Left ventricle myocardium superior (tissue), 1 donor: ENCODE results near the gene KRTAP6-3. TPM values are rescaled to one million over a fixed set of nuclear protein-coding genes. Genes with fewer than 3 reads are reported as not detected.
A peak's percentile ranks its signal among the peaks of the same experiment; 100 is the strongest.

Source experiments
- ATAC-seq: fragments of 200-7000 bp; cut with Tn5 transposase; one replicate; pipeline ENCODE4 v1.9.1; 2020; ENCODE audit warnings: mild to moderate bottlenecking, moderate library complexity
- DNase-seq: peaks from one replicate; pipeline ENCODE4 v3.0.0-alpha.2; 2020
- intact Hi-C: fragments of 100-400 bp; cut with micrococcal nuclease; formaldehyde crosslinking; loops from one replicate; pipeline ENCODE4 v1.11.0; 2022
- long read RNA-seq: library from polyadenylated mRNA; unstranded; transcript quantifications from one replicate; pipeline ENCODE4 v2.0.0, GENCODE V29; 2021
- total RNA-seq: library from RNA; stranded (reverse); fragmentation: NEBNext Ultra II Directional; extraction: Animal tissue kit (Norgen Biotek cat#: 25700); gene quantifications from one replicate; pipeline ENCODE4 v1.2.1, GENCODE V29; 2021
- donor health status: DM: no; HTN: yes; CAD: no; lungs with severe emphysema.

KRTAP6-3 gene, protein sequence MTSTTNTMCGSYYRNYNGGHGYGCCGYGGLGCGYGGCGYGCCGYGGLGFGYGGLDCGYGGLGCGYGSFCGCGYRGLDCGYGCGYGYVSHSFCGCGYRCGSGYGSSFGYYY
- not detected for total RNA-seq
- long read RNA-seq, result 0 reads

DNA sequence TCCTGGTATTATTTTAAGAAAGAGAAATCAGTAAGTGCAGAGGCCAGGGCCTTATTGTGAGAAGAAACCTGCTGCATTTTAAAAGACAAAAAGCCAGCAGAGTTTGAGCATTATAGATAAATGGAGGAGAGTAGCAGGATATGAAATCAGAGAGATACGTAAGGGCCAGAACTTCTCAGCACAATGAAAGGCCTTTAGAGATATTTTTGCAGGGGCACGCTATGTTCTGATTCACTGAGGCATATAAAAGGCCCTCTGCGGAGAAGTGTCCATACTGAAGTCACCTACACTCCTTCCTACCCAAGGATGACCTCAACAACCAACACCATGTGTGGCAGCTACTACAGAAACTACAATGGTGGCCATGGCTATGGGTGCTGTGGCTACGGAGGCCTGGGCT lies at the start of gene KRTAP6-3:
KRTAP6-3 (plus strand) TSS at position 301 of the 400 bp plus-strand sequence; CDS start at position 307, 6 bp downstream.
- no peak for ATAC-seq
- DNase-seq, result no peak
- intact Hi-C loops, result no loop called here

DNA sequence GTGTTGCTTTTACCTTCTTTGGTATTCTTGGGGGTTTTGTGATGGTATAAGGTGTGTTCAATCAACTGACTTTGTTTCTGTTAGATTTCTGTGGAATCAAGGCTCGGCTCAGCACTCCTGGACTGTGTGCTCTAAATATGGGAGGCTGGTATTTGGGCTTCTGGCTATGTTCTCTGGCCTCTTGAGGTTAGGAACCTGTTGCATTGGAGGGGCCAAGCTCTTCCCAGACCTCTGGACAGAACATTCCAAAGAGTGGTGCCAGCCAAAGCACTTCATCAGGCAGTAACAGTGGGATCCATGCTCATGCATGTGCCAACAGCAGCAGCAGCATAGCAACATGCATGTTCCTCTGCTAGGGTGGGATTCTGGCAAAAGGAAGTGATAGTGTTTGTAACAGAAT lies 39.5 kb upstream of the KRTAP6-3 start:
- ATAC-seq, result peak; percentile 63

DNA sequence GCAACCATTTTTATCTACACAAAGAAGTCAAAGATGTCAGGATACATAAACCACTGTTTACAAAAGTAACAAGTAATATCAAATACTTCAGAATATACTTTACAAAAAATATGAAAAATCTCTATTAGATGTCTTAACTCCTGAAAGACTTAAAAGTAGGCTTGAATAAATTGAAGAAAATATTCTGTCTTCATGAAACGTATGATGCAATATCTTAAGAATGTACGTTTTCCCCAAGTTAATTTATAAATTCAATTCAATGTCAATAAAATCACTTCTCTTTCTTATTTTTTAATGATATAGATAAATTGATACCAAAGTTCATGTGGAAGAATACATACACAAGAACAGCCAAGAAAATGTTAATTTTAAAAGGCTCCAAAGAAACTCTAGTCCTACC lies 37.1 kb upstream of the KRTAP6-3 start:
- DNase-seq (no peak), ATAC-seq (no peak)
- intact Hi-C loops, result no loop called here

More for the DNA sequence above, 39.5 kb upstream of the KRTAP6-3 start:
- peak; percentile 25 for DNase-seq
- intact Hi-C loops, result no loop called here

DNA sequence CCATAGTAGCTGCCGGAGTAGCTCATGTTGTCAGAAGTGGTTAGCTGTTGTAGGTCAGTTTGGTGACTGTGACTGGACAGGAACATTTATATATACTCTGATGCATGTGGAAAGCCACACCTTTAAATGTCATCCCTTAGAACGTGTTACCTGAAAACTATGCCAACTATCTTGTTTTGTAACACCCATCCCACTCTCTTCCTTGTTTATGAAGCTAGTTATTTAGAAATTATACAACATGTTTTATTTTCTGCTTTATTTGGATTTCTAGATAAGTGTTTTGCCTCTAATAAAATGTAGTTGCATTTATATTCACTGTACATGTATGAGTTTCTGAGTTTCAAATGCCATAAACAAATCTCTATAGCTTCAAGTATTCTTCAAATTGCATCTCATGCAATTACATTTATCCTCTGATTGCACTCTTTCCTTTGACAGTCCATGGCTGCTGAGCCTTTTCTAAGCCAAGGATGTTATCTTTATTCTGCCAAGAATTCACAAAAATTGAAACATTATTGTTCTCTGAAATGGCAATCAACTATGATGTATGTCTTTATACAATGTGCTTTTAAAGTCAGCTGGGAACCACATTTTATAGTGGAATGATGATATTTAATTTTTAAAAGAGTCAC lies 30.9 kb upstream of the KRTAP6-3 start, which contains the start of gene KRTAP19-7:
KRTAP19-7 (minus strand) TSS at position 51 of the 632 bp plus-strand sequence; CDS start at position 26, 25 bp downstream.
- intact Hi-C loops, result no loop called here
- ATAC-seq (no peak), DNase-seq (no peak)

DNA sequence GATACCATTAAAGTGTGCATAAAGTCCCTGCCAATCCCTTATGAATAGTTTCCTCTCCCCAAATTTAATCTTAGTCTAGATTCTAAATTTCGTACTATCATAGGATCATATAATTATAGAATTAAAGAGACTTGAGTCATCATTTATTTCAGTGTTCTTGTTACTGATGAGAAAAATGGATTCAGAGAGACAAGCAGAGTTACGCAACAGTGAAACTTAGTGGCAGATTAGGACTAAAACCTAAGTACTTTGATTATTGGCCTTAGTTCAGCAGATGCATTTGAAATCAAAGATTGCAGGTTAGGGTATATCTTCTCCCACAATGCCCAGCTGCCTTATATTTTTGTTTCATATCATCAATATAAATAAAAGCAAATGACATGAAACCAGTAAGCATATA lies 30.3 kb upstream of the KRTAP6-3 start:
- no peak for DNase-seq
- ATAC-seq, result no peak
- intact Hi-C loops, result no loop called here

DNA sequence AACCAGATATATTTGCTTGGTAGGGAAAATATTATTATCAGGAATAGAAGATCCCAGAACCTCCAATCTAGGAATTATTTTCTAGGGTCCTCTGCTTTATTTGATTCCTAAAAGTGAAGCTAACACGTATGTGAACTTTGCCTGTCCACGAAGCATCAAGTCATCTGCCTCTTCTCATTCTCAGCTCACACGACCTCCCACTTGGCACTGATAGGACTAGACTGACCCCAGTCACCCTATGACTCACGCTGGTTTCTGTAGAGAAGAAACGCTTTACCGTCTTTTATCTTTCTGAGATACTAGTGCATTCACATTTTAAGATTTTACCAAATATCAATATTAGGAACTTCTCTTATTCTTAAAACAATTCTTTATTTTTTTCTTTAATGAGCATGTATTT lies 29.2 kb upstream of the KRTAP6-3 start:
- intact Hi-C loops, result no loop called here
- no peak for ATAC-seq
- DNase-seq, result no peak

DNA sequence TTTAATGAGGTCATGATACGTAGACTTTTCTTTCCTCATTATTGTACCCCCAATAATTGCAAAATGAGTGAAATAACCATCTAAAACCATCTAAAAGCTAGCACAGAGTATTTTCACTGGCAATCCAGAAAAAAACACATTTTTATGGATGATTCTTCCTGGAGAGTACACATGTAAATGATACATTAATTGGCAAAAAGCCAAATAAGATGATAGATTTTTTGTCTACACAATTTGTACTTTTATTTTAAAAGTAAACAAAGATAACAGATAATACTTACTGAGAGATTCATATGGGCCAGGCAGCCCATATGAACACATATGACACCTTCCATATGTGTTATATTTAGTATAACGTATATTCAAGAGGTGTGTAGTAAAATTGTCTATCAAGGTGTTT lies 28.6 kb upstream of the KRTAP6-3 start:
- ATAC-seq (no peak), DNase-seq (no peak)
- intact Hi-C loops, result no loop called here

DNA sequence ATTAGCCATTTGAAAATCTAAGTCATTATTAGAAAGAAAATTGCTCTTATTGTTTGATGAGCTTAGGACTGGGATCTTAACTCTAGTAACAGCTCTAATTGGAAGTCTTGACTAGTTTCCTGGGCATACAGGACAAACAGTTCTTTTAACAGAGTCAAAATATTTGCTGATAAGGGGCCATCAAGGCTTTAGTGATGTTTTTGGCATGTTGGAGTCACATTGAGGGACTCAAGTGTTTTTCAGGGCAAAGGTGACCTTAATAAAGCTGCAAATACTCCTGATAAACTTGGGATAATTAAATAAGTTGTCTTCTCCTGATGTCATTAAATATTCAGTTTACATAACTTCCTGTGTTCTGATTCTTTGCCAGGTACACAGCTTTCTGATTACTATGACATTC lies 24.6 kb upstream of the KRTAP6-3 start:
- intact Hi-C loops, result no loop called here
- ATAC-seq, result peak; percentile 83
- DNase-seq, result no peak

DNA sequence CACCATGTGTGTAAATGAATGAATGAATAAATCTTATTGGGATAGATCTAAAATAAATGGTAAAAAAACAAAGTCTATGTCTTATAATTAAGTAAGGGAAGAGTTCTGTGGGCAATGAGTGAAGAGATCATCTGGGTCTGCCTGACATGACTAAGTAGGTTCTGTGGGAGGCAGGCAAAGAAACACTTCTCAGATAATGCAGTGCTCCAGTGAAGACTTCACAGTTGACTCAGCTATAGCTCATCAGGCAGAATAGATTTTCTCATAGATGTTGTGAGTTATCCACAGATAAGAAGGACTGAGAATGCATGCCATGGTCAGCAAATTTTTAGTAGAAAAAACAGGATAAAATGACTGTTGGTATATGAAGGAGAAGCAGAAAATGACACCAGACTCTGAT lies 14.5 kb upstream of the KRTAP6-3 start:
- intact Hi-C loops, result no loop called here
- DNase-seq (no peak), ATAC-seq (no peak)

DNA sequence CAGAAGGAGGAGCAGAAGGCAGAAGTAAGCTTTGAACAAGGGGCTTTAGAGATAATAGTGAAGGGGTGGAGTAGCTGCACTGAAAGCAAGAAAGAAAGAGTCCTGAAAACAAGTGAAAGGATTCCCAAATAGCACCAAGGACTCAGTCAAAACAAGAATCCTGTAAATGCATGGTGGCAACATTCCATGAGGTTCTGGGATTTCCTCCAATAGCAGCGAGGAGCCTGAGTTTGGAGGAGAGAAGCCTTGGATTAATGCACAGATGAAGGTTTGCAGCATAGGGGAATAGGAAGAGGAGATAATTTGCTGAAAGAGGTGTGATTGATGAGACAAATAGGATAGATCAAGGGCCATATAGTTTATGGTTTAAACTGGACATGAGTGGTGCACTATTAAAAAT lies 12.9 kb upstream of the KRTAP6-3 start:
- DNase-seq (no peak), ATAC-seq (no peak)
- intact Hi-C loops, result no loop called here

DNA sequence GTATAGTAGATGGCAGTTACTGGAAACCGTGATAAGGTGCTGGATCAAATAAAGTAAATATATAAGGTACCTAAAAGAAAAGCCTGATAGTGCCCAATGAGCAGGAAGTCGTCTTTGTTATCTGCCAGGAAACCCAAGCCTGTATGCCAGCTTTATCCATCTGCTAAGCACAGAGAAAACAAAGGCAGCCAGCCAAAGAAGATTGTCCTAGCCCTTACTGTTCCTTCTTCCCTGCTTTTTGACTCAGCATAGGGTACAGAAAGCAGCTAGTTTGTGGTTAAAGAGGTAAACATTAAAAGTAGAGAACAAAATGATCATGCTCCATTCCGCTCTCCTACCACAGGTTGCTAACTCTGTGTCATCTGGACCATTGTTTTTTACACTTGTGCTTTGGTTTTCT lies 12.1 kb upstream of the KRTAP6-3 start:
- DNase-seq, result no peak
- no peak for ATAC-seq
- intact Hi-C loops, result no loop called here

DNA sequence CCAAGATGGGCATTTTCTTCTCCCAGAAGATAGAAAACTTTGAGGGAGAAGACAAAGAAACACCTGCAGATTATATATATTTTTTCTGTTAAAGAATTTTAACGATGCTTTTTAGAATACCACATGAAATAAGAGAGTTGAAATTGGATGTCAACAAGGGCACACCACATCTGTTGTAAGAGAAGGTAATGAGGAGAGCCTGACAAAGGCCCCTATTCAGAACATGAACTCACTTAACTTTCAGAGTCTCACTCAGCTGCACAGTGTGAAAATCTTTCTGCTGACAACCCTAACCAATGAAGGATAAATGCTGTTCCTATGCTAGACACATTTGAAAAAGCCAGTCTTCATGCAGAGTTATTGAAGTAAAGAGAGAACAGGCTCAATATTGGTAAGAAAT lies 9.4 kb upstream of the KRTAP6-3 start:
- no peak for ATAC-seq
- DNase-seq, result no peak
- intact Hi-C loops, result no loop called here

DNA sequence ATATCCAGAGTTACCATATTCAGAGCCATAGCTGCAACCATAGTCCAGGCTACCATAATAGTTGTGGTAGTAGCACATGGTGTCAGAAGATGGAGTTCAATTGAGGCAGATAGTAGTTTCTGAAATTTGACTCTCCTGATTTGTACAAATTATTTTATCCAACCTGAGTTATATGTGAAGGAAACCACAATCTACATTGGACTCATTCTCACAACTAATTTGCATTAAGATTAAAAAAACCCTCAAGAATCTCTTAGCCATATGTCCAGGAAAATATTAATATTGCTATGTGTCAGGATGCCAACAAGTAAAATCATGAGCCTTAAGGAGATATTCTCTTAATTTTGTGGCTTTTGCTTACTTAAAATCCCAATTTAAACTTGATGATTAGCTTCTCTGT lies 1.9 kb upstream of the KRTAP6-3 start, which contains the start of gene KRTAP22-2:
KRTAP22-2 (minus strand) TSS at position 101 of the 400 bp plus-strand sequence.
- intact Hi-C loops, result no loop called here
- ATAC-seq (no peak), DNase-seq (no peak)

DNA sequence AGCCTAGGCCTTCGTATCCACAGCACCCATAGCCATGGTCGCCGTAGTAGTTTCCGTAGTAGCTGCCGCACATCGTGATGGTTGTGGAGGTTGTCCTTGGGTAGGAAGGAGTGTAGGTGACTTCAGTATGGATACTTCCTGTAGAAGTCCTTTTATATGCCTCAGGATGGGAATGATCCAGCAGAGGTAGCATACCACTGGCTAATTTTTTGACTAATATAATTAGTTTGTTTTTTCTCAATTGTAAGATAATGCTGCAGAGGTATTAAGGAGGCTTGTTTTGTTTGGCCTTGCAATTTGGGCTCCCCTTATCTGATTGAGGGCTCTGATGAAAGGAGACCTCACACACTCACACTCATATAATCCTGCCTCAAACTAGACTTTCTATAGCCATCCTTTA lies 6.6 kb downstream of the KRTAP6-3 start, which contains the start of gene KRTAP6-2:
KRTAP6-2 (minus strand) TSS at position 101 of the 400 bp plus-strand sequence; CDS start at position 73, 28 bp downstream.
- DNase-seq, result no peak
- ATAC-seq, result no peak
- intact Hi-C loops, result no loop called here

DNA sequence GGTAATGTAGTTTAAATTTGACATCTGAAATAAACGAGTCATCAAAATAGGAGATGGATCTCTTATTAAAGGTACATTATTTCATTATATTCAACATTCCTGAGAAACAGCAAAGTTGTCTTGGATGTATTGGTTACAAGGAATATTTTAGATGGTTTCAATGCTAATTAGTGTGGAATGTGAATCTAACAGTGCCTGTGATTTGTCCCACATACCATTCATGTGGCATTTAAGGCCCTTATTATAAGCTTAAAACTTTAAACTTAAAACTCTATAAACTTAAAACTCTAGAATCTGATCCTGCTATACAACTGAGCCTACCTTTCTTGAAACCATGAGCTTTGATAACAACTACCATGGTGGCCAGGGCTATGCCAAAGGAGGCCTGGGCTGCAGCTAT lies 8.5 kb downstream of the KRTAP6-3 start, which contains the start of gene KRTAP22-1:
KRTAP22-1 (plus strand) TSS at position 301 of the 400 bp plus-strand sequence.
- intact Hi-C loops, result no loop called here
- DNase-seq (no peak), ATAC-seq (no peak)

DNA sequence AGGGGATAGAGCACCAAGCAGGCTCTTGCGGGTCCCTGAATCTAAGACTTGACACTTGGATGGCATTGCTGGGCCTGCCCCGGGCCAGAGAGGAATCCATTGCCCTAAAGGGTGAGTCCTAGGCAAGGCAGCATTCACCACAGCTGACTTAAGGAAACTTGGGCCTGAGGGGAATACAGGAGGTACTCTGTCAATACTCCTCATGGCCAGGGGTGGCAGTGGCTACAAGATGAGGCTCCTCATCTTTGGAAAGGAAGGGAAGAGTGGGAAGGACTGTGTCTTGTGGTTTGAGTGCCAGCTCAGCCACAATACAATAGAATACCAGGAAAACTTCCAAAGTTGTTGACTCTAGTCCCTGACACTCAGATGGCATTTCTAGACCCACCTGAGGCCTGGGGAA lies 13.7 kb downstream of the KRTAP6-3 start:
- DNase-seq (no peak), ATAC-seq (no peak)
- intact Hi-C loops, result no loop called here

DNA sequence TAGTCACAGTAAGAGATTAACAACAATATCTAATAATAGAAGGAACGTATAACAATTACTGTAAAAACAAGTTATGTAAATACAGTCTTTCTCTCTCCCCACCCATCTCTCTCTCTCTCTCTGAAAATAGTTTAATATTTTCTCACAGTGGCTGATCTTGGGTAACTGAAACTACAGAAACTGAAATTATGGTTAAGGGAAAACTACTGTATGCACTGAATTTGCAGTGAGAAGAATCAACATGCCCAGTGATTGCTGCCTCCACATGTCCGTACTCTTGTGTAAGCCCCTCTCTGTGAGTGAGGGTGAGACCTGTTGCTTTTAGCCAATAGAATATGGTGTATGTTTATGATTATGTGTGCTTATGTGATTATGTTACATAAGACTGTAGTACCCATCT lies 19.9 kb downstream of the KRTAP6-3 start:
- intact Hi-C loops, result no loop called here
- DNase-seq, result no peak
- no peak for ATAC-seq

DNA sequence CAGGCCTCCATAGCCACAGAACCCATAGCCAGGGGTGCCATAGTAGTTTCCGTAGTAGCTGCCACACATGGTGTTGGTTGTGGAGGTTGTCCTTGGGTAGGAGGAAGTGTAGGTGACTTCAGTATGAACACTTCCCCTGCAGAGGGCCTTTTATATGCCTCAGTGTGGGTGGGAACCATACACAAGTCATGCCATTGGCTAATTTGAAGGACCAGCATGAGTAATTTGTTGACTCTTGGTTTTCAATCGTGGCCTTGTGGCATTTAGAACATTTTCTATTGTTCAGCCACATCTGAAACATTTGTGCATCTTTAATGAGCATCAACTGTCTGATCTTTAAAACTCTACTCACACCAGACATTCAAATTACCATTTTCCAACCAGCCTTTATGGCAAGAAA lies 21.6 kb downstream of the KRTAP6-3 start, which contains the start of gene KRTAP6-1:
KRTAP6-1 (minus strand) TSS at position 95 of the 400 bp plus-strand sequence; CDS start at position 69, 26 bp downstream.
- ATAC-seq (no peak), DNase-seq (no peak)
- intact Hi-C loops, result no loop called here

DNA sequence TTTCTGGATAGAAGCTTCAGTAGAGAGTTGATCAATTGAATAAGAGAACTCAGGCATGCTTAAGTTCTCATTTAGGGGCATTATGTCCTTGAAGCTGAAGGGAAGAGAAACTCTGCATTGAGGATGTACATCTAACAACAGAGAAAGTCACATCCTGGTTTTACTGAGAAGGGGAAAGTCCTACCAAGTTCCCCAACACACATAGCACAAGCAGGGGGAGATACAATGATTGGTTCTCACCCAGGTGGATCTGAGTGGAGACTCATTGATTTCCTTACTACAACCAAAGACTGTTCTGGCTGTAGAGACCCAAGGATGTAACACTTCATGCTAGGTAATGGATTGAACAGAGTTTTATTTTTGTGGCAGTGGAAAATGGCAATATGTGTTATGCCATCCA lies 23.0 kb downstream of the KRTAP6-3 start:
- DNase-seq (no peak), ATAC-seq (no peak)
- intact Hi-C loops, result no loop called here

DNA sequence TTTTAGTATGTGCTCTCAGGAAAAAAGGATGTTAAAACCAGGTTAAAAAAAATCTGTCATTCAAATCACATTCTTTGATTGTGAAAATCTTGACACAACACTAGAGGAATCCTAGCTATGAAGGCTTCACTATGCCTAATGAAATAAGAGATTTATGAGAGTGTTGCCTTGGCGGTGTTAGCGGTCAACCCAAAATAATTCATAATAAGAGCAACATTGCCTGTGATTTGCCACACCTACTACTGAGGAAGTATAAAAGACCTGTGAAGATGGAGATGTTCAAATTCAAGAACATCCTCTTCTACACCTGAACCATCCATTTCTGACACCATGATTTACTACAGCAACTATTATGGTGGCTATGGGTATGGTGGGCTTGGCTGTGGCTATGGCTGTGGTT lies 23.9 kb downstream of the KRTAP6-3 start, which contains the start of gene KRTAP20-1:
KRTAP20-1 (plus strand) TSS at position 301 of the 400 bp plus-strand sequence; CDS start at position 331, 30 bp downstream.
- ATAC-seq, result no peak
- no peak for DNase-seq
- intact Hi-C loops, result no loop called here

DNA sequence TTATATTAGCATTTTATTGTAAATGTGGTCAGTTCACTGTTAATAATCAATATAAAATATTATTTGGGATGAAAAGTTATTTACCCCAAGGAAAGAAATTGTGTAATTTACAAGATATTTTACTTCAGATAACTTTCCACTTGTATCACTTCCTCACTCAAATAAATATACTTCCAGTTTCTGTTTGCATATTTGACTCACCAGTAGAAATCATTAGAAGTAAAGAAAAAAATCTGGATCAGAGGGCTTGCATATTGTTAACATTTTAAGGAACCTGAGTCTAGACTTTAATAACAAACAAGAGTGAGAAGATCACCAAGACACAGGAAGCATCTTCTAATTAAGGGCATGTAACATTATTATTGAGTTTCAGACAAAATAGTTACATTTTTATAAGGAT lies 27.8 kb downstream of the KRTAP6-3 start:
- intact Hi-C loops, result no loop called here
- ATAC-seq (no peak), DNase-seq (no peak)
